HepG2 (cell line): Measurements from ENCODE around the gene SMIM10L2A. TPM values are rescaled to one million over a fixed set of nuclear protein-coding genes. Genes with fewer than 3 reads are reported as not detected.

Experiments used
- ATAC-seq: fragments of 200-7000 bp; cut with Tn5 transposase; 3 replicates; pipeline ENCODE4 v1.9.1; 2020; ENCODE audit warnings: mild to moderate bottlenecking, moderate library complexity
- BruUV-seq: library from RNA; stranded (reverse); fragments of 400-500 nt; replicated peaks from 2 replicates; lab custom pipeline; 2021; lab: Mats Ljungman, UMichigan
- CTCF ChIA-PET: fragments of 300-600 bp; formaldehyde crosslinking; extraction: SDS; loops from one replicate; lab custom pipeline; 2021; ENCODE audit warnings: low total read pairs, inconsistent platforms, low intra/inter-chr PET ratio; lab: Yijun Ruan, JAX
- POLR2A ChIA-PET: fragments of 350-600 bp; sonication (Branson Sonifier 250); formaldehyde crosslinking; loops from one replicate; lab custom pipeline; 2020; ENCODE audit warnings: antibody characterized with exemption, inconsistent platforms; lab: Yijun Ruan, JAX
- DNase-seq: peaks from one replicate; pipeline ENCODE4 v3.0.0-alpha.2; 2015; ENCODE audit warnings: low spot score
- FAIRE-seq: peaks from 3 replicates; lab custom pipeline; 2011; peaks lifted over from hg19 to GRCh38; lab: Jason Lieb, UNC
- H2AFZ ChIP-seq: one replicate; pipeline ENCODE4 v1.6.1; 2011; ENCODE audit warnings: low read length, inconsistent platforms
- H3K27ac ChIP-seq: fragments of 300-600 bp; 3 replicates; pipeline ENCODE4 v1.8.0; 2011; ENCODE audit warnings: mixed run types, mild to moderate bottlenecking, mixed read lengths, low read length, inconsistent platforms; ENCODE audit not compliant: insufficient read depth; ENCODE audit errors: extremely low read length
- H3K27me3 ChIP-seq, 2 experiments: fragments of 200-600 bp in 1 of 2; 2 replicates in 1 of 2; 3 replicates in 1 of 2; pipeline versions ENCODE4 v1.6.0 to v1.8.0; 2011; ENCODE audit warnings: low read length in 2 of 2, mild to moderate bottlenecking in 2 of 2, moderate library complexity in 2 of 2, inconsistent platforms in 1 of 2; ENCODE audit not compliant: insufficient read depth in 2 of 2, control insufficient read depth in 1 of 2
- H3K36me3 ChIP-seq, 2 experiments: fragments of 200-600 bp in 1 of 2; replicated peaks in 1 of 2; 2 replicates in 1 of 2; 3 replicates in 1 of 2; pipeline versions ENCODE4 v1.5.1 to v1.8.0; 2011; ENCODE audit warnings: low read length in 2 of 2, inconsistent platforms in 1 of 2; ENCODE audit not compliant: insufficient read depth in 2 of 2, control insufficient read depth in 1 of 2
- H3K4me1 ChIP-seq: 2 replicates; pipeline ENCODE4 v1.5.1; 2012; ENCODE audit warnings: low read length, inconsistent platforms; ENCODE audit not compliant: insufficient read depth
- H3K4me2 ChIP-seq: 2 replicates; pipeline ENCODE4 v1.6.0; 2011; ENCODE audit warnings: low read depth, low read length, inconsistent platforms
- H3K4me3 ChIP-seq, 3 experiments: fragments of 200-600 bp in 1 of 3; sonication (generic), shearing (Covaris generic) in 1 of 3; replicated peaks in 1 of 3; 2 replicates each; pipeline ENCODE4 v1.5.1; 2011 to 2016; ENCODE audit warnings: low read length in 3 of 3, inconsistent platforms in 2 of 3, low read depth in 2 of 3, mild to moderate bottlenecking in 2 of 3, control low read depth in 1 of 3, mixed read lengths in 1 of 3; ENCODE audit not compliant: insufficient read depth in 1 of 3
- H3K79me2 ChIP-seq: one replicate; pipeline ENCODE4 v1.6.1; 2011; ENCODE audit warnings: low read length, inconsistent platforms; ENCODE audit not compliant: insufficient read depth
- H3K9ac ChIP-seq: 2 replicates; pipeline ENCODE4 v1.6.0; 2011; ENCODE audit warnings: mild to moderate bottlenecking, low read depth, low read length, inconsistent platforms; ENCODE audit not compliant: insufficient read depth
- H3K9me3 ChIP-seq: 2 replicates; pipeline ENCODE4 v1.5.1; 2012; ENCODE audit warnings: mild to moderate bottlenecking, low read length
- H4K20me1 ChIP-seq: 2 replicates; pipeline ENCODE4 v1.6.0; 2011; ENCODE audit warnings: inconsistent platforms, mild to moderate bottlenecking, low read length, moderate library complexity; ENCODE audit not compliant: insufficient read depth
- ONECUT2 ChIP-seq: sonication (generic); formaldehyde crosslinking; IDR thresholded peaks from 2 replicates; pipeline ENCODE4 v1.4.0; 2020; ENCODE audit warnings: missing genetic modification reagents
- ZNF724P ChIP-seq: sonication (generic); formaldehyde crosslinking; IDR thresholded peaks from 2 replicates; pipeline ENCODE4 v1.8.0; 2022; ENCODE audit warnings: missing genetic modification reagents, borderline replicate concordance
- WGBS: methylation state at CpG from one replicate; pipeline ENCODE4 v1.1.6; 2017; ENCODE audit warnings: low lambda C conversion rate; 5-methylcytosine and 5-hydroxymethylcytosine counted together
- in situ Hi-C: cut with HindIII; loops from 2 replicates; pipeline ENCODE4 v1.10.0; 2017; ENCODE audit warnings: low pct_unique_long_range_greater_than_20kb; ENCODE audit not compliant: extremely low pct_ligation_motif_present
- intact Hi-C: fragments of 100-400 bp; cut with micrococcal nuclease; formaldehyde crosslinking; loops from one replicate; pipeline ENCODE4 v1.10.0; 2022; ENCODE audit not compliant: unreplicated experiment
- polyA plus RNA-seq, 8 experiments: library from polyadenylated mRNA; depleted of rRNA in 3 of 8; stranded (reverse) in 7 of 8; unstranded in 1 of 8; fragments of >200 nt; fragmentation: Illumina TruSeq in 4 of 8; extraction: Trizol in 4 of 8; gene quantifications; 2 replicates each; pipeline versions ENCODE4 v1.2.1 to v1.2.3, GENCODE V29; 2011 to 2016; ENCODE audit warnings: low read depth in 4 of 8, missing spikeins in 1 of 8, mixed read lengths in 1 of 8; ENCODE audit not compliant: insufficient read depth in 1 of 8
- total RNA-seq, 5 experiments: library from RNA; depleted of rRNA; stranded (reverse); fragments of >200 nt; fragmentation: Illumina TruSeq; extraction: Trizol; gene quantifications; 2 replicates each; pipeline ENCODE4 v1.2.3, GENCODE V29; 2016; ENCODE audit warnings: low read depth in 1 of 5
- TF ChIP-seq, protein P1 (sequence below): sonication (generic); formaldehyde crosslinking; IDR thresholded peaks from 2 replicates; pipeline ENCODE4 v1.4.0; 2020; ENCODE audit warnings: mild to moderate bottlenecking, missing genetic modification reagents
- TF ChIP-seq, protein P2 (sequence below), 2 experiments: IDR thresholded peaks; 2 replicates each; pipeline ENCODE4 v1.6.1; 2011 to 2012; ENCODE audit warnings: low read length in 2 of 2, borderline replicate concordance in 1 of 2, low read depth in 1 of 2, mild to moderate bottlenecking in 1 of 2, moderate library complexity in 1 of 2

SMIM10L2A gene
- total and polyA plus RNA-seq, 2 of the 13 experiments (the other 11 are each of a cell fraction or from before 2014, with no cell fraction given): not detected

DNA sequence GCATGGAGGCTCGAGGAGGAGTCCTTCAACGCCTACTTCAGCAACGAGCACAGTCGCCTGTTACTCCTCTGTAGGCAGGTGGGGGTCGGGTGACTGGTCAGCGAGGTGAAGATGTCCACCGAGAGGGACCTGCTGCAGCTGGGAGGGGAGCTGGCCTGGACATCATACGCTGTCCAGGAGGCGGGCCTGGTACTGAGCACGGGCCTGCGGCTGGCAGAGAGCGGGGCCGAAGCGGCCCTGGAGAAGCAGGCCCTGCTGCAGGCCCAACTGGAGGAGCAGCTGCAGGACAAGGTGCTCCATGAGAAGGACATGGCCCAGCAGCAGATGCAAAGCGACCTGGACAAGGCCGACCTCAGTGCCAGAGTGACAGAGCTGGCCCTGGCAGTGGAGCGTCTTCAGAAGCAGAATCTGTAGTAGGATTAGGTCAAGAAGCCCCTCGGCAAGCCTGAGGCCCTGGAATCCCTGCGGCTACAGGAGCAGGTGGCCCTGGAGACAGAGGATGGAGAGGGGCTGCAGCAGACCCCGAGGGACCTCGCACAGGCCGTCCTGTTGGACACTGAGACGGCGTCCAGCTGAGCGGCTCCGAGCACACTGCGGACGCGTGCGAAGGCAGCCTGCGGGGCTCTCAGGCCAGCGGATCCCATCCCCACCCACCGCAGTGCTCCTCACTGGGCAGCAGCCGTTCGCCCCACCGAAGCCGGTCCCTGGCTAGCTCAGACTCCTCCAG lies 11.9 kb downstream of the SMIM10L2A start:
- no peak for FAIRE-seq
- ATAC-seq: no peak
- CTCF ChIA-PET: no interaction called here

More for the DNA sequence above, 11.9 kb downstream of the SMIM10L2A start:
- no peak overlapping the region for H3K4me3 ChIP-seq
- WGBS: 30% methylated on average over 6 of the region's 37 CpGs
- no peaks in the 10 kb centered on the region for H4K20me1 ChIP-seq
- H3K27me3 ChIP-seq: no peaks in the 10 kb centered on the region
- no peak for DNase-seq
- no peaks in the 10 kb centered on the region for H3K79me2 ChIP-seq
- in situ Hi-C loops: no loop called here
- no peaks in the 10 kb centered on the region for H3K9me3 ChIP-seq
- H3K4me2 ChIP-seq: no peak overlapping the region
- no peaks in the 10 kb centered on the region for H3K36me3 ChIP-seq
- no TSS peak for BruUV-seq
- intact Hi-C loops: no loop called here
- POLR2A ChIA-PET: no interaction called here
- no peak overlapping the region for H3K9ac ChIP-seq
- H3K27ac ChIP-seq: no peak overlapping the region
- no peaks in the 10 kb centered on the region for H3K4me1 ChIP-seq
- H2AFZ ChIP-seq: no peak overlapping the region
- TF ChIP-seq, protein P1, sequence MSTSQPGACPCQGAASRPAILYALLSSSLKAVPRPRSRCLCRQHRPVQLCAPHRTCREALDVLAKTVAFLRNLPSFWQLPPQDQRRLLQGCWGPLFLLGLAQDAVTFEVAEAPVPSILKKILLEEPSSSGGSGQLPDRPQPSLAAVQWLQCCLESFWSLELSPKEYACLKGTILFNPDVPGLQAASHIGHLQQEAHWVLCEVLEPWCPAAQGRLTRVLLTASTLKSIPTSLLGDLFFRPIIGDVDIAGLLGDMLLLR: no peak
- no peak for TF ChIP-seq ONECUT2
- TF ChIP-seq, protein P2, sequence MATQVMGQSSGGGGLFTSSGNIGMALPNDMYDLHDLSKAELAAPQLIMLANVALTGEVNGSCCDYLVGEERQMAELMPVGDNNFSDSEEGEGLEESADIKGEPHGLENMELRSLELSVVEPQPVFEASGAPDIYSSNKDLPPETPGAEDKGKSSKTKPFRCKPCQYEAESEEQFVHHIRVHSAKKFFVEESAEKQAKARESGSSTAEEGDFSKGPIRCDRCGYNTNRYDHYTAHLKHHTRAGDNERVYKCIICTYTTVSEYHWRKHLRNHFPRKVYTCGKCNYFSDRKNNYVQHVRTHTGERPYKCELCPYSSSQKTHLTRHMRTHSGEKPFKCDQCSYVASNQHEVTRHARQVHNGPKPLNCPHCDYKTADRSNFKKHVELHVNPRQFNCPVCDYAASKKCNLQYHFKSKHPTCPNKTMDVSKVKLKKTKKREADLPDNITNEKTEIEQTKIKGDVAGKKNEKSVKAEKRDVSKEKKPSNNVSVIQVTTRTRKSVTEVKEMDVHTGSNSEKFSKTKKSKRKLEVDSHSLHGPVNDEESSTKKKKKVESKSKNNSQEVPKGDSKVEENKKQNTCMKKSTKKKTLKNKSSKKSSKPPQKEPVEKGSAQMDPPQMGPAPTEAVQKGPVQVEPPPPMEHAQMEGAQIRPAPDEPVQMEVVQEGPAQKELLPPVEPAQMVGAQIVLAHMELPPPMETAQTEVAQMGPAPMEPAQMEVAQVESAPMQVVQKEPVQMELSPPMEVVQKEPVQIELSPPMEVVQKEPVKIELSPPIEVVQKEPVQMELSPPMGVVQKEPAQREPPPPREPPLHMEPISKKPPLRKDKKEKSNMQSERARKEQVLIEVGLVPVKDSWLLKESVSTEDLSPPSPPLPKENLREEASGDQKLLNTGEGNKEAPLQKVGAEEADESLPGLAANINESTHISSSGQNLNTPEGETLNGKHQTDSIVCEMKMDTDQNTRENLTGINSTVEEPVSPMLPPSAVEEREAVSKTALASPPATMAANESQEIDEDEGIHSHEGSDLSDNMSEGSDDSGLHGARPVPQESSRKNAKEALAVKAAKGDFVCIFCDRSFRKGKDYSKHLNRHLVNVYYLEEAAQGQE (IDR thresholded peaks at IDR 0.05; ENCODE audit: borderline replicate concordance in 1 of 2, low read depth in 1 of 2, low read length in 2 of 2): no peak
- no peak for TF ChIP-seq ZNF724P (CRISPR knock-in tag)
